ENCODE measurements around the gene SLC25A1.

The SLC25A1 gene

GRCh38 chr22:19223110-19223509 is 44.6 kb upstream of the SLC25A1 start:
- no peak for ATAC-seq
- no peak for TF ChIP-seq ZNF8 (CRISPR knock-in tag; IDR thresholded peaks at IDR 0.05)

DNA sequence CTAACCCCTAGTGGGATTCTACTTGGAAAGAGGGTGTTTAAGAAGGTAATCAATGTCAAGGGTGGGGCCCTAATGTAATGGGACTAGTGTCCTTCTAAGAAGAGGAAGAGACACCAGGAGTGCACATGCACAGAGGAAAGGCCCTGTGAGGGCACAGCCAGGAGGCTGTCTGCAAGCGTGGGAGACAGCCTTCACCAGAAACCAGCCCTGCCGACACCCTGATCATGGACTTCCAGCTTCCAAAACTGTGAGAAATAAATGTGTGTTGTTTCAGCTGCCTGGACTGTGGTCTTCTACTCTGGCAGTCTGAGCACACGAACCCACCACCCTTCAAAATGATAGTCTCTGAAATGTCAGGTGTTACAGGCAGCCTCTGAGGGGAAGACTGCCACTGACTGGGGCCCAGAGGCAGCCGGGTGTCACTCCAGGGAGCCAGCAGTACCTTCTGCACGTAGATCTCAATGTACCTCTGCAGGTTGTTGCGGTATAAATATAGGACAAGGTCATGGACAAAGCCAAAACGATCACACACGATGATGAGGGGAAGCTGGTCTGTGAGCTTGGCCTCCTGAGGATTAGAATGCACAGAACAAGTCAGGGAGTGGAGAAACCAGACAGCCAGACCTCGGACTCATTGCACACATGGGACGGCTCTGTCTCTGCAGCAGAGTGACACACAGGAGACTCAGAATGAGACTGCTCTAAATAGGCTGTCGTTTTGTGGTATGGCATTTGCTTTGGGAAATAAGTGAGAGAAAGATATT is 43.9 kb upstream of the SLC25A1 start:
- TF ChIP-seq CSRNP3 (CRISPR knock-in tag; IDR thresholded peaks at IDR 0.05) = no peak
- TF ChIP-seq ESRRG (CRISPR knock-in tag; IDR thresholded peaks at IDR 0.05) = no peak
- TF ChIP-seq, protein P1, sequence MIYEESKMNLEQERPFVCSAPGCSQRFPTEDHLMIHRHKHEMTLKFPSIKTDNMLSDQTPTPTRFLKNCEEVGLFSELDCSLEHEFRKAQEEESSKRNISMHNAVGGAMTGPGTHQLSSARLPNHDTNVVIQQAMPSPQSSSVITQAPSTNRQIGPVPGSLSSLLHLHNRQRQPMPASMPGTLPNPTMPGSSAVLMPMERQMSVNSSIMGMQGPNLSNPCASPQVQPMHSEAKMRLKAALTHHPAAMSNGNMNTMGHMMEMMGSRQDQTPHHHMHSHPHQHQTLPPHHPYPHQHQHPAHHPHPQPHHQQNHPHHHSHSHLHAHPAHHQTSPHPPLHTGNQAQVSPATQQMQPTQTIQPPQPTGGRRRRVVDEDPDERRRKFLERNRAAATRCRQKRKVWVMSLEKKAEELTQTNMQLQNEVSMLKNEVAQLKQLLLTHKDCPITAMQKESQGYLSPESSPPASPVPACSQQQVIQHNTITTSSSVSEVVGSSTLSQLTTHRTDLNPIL (CRISPR knock-in tag; IDR thresholded peaks at IDR 0.05; ENCODE audit: low read depth) = no peak
- no peak for TF ChIP-seq TCF4 (CRISPR knock-in tag; IDR thresholded peaks at IDR 0.05; ENCODE audit: borderline replicate concordance)
- no peak for TF ChIP-seq PATZ1 (CRISPR knock-in tag; IDR thresholded peaks at IDR 0.05; ENCODE audit: borderline replicate concordance)
- TF ChIP-seq ZFP30 (CRISPR knock-in tag; IDR thresholded peaks at IDR 0.05) = no peak
- no peak for TF ChIP-seq ARNTL (CRISPR knock-in tag; IDR thresholded peaks at IDR 0.05; ENCODE audit: borderline replicate concordance, low read depth)
- no peak for TF ChIP-seq PPARA (CRISPR knock-in tag; IDR thresholded peaks at IDR 0.05; ENCODE audit: borderline replicate concordance)
- TF ChIP-seq ISL1 (CRISPR knock-in tag; IDR thresholded peaks at IDR 0.05) = no peak
- TF ChIP-seq ZC3H10 (CRISPR knock-in tag; IDR thresholded peaks at IDR 0.05) = no peak
- no peak for TF ChIP-seq OSR1 (CRISPR knock-in tag; IDR thresholded peaks at IDR 0.05)
- no peak for TF ChIP-seq BACH2 (CRISPR knock-in tag; IDR thresholded peaks at IDR 0.05; ENCODE audit: borderline replicate concordance)
- TF ChIP-seq CSDC2 (CRISPR knock-in tag; IDR thresholded peaks at IDR 0.05) = no peak
- TF ChIP-seq SNAI2 (CRISPR knock-in tag; IDR thresholded peaks at IDR 0.05) = no peak
- no peak for TF ChIP-seq ZFP3 (CRISPR knock-in tag; IDR thresholded peaks at IDR 0.05)
- no peak for TF ChIP-seq ZNF70 (CRISPR knock-in tag; IDR thresholded peaks at IDR 0.05)
- no peak for TF ChIP-seq ZNF565 (CRISPR knock-in tag; conservative IDR thresholded peaks at IDR 0.05; ENCODE audit: low read depth)
- no peak for TF ChIP-seq POU6F1 (CRISPR knock-in tag; IDR thresholded peaks at IDR 0.05; ENCODE audit: borderline replicate concordance, low read depth)
- no peak for ATAC-seq

DNA sequence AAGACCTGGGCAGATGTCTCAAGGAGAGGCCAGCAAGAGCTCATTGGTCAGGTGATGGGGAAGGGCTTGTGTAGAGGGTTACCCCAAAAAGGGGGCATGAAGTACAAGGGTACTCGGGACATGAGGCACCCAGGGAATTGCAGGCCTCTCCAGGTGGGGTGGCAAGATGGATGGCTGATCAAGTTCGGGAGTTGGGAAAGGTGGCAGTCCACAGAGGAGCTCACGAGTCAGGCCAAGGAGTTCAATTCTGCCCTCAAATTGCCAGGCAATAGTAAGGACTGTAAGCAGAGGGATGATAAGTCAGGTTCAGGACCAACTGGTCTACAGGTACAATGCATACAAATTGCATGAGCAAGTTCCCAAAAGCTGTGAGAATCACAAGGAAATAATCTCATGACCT is 42.3 kb upstream of the SLC25A1 start:
- ATAC-seq = no peak
- TF ChIP-seq TSHZ2 (CRISPR knock-in tag; IDR thresholded peaks at IDR 0.05) (no peak), SNAI2 (CRISPR knock-in tag; IDR thresholded peaks at IDR 0.05) (no peak), CSDC2 (CRISPR knock-in tag; IDR thresholded peaks at IDR 0.05) (no peak)
